ENCODE data around the gene STX19. TPM values are rescaled to one million over a fixed set of nuclear protein-coding genes. Genes with fewer than 3 reads are reported as not detected.

STX19 gene
- total and polyA plus RNA-seq, 5 donors from 2014 or later, result 0.95 TPM; not detected in 4

DNA sequence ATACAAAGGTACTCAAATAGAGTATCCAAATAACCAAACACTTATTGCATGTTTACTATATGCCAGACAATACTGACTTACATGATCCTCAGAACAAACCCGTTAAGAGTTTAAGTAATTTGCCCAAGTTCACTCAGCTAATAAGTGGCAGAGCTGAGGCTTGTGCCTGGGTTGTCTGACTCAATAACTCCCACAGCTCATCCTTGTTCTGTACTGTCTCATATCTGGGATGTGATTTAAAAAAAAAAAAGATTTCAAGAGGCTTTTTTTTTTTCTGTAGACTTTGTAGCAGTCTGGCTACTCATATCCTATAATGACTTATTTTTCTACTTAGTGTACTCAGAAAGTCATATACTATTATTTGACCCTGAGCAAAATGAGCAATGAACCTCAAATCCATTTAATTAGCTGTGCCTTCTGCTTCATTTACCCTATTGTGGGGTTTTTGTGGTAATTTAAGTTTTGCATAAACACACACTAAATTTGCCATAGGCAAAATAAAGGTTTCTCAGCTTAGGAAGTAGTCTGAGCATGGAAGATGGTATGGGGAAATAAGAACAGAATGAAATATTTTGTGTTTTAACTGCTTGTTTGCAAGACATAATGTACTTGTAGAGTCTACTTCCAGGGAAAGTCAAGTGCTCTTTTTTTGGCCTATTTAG, 37.6 kb upstream of the STX19 start:
- ATAC-seq (ENCODE audit: low read depth in 2 of 2) (no peak), DNase-seq (no peak)
- H3K9me3 ChIP-seq (ENCODE audit: control insufficient read depth in 2 of 2, low read length in 2 of 2), result no peaks in the 10 kb centered on the region
- H3K4me3 ChIP-seq (ENCODE audit: low read depth, low read length), result peak overlapping the region; percentile 96
- peaks cover 43% of the 10 kb centered on the region for H3K4me1 ChIP-seq (ENCODE audit: control insufficient read depth, insufficient read depth, low read length, poor library complexity, severe bottlenecking)
- Mint-ChIP-seq H3K4me1 (peaks cover 43 to 70% (median 66%) of the 10 kb centered on the region in 4 donors), H3K4me3 (peak overlapping the region in 3 of 4 donors; percentile 42 to 99 (median 73)), H3K9me3 (no peaks in the 10 kb centered on the region), H3K27ac (peak overlapping the region in 2 of 3 donors; percentile 11 to 52), H3K36me3 (peaks cover 39% of the 10 kb centered on the region), H3K27me3 (no peaks in the 10 kb centered on the region)
- no peaks in the 10 kb centered on the region for H3K27me3 ChIP-seq (ENCODE audit: control insufficient read depth, insufficient read depth, low read length)
- H3K36me3 ChIP-seq (ENCODE audit: control insufficient read depth, insufficient read depth, low read length), result peaks cover 6% of the 10 kb centered on the region
- H3K27ac ChIP-seq (ENCODE audit: insufficient read depth, low read length, poor library complexity, severe bottlenecking), result no peak overlapping the region

DNA sequence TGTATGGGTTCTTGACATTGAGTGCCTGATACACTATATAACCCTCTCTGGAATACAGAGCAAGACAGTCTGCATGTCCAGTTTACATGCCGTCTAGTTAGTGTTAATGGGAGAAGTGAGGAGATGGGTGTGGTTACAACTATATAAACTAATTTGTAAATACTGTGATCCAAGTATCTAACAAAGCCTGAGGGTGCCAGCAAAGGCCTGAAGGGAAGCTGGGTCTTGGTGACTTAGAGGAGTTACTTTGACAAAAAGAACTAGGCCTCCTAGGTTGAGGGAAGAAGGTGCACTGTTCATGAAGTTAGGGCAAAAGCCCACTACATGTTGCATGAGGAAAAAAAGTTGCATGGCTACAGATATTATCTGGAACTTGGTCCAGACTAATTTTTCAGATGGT, 36.7 kb upstream of the STX19 start:
- peaks cover 45% of the 10 kb centered on the region for H3K36me3 Mint-ChIP-seq
- peak overlapping the region; percentile 40 to 99 (median 58) for H3K4me3 Mint-ChIP-seq
- H3K27ac ChIP-seq (ENCODE audit: insufficient read depth, low read length, poor library complexity, severe bottlenecking), result no peak overlapping the region
- H3K4me1 ChIP-seq (ENCODE audit: control insufficient read depth, insufficient read depth, low read length, poor library complexity, severe bottlenecking), result peaks cover 43% of the 10 kb centered on the region
- no peaks in the 10 kb centered on the region for H3K27me3 Mint-ChIP-seq
- ATAC-seq (ENCODE audit: low read depth in 2 of 2) (no peak), DNase-seq (no peak)
- H3K27ac Mint-ChIP-seq, result peak overlapping the region in 2 of 3 donors; percentile 6 to 100
- no peaks in the 10 kb centered on the region for H3K9me3 ChIP-seq (ENCODE audit: control insufficient read depth in 2 of 2, low read length in 2 of 2)
- H3K9me3 Mint-ChIP-seq, result no peaks in the 10 kb centered on the region
- peaks cover 43 to 76% (median 68%) of the 10 kb centered on the region in 4 donors for H3K4me1 Mint-ChIP-seq
- H3K36me3 ChIP-seq (ENCODE audit: control insufficient read depth, insufficient read depth, low read length), result peaks cover 6% of the 10 kb centered on the region
- H3K4me3 ChIP-seq (ENCODE audit: low read depth, low read length), result peak overlapping the region; percentile 96
- H3K27me3 ChIP-seq (ENCODE audit: control insufficient read depth, insufficient read depth, low read length), result no peaks in the 10 kb centered on the region

DNA sequence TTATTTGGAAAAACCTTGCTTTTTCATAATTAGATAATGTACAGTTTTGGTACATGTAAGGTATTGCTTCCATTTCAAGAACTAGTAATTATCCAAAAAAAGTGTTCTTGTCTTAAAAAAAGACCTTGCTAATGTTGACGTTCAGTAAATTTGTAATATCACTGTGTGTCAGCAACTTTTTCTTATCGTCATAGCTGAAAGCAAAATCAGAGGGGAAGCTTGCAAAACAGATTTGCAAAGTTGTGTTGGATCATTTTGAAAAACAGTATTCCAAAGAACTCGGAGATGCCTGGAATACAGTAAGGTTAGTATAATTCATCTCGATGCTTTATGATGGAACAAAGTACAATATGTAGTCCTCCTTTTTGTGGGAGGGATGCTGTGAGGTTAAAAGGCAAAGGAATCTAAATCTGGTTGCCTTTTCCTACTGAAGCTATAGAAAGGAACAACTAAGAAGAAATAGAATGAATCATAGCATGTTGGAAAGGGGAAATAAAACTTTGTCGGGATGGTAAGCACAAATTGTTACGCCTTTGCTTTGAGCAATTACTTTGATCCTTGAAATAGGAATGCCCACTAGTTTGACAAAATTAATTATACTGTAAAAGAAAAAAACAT, 36.0 kb upstream of the STX19 start:
- ATAC-seq (ENCODE audit: low read depth in 2 of 2), result no peak
- Histone ChIP-seq H3K9me3 (ENCODE audit: control insufficient read depth in 2 of 2, low read length in 2 of 2) (no peaks in the 10 kb centered on the region), H3K36me3 (ENCODE audit: control insufficient read depth, insufficient read depth, low read length) (peaks cover 6% of the 10 kb centered on the region), H3K4me3 (ENCODE audit: low read depth, low read length) (peak overlapping the region; percentile 96), H3K27ac (ENCODE audit: insufficient read depth, low read length, poor library complexity, severe bottlenecking) (peak overlapping the region; percentile 97), H3K4me1 (ENCODE audit: control insufficient read depth, insufficient read depth, low read length, poor library complexity, severe bottlenecking) (peaks cover 43% of the 10 kb centered on the region), H3K27me3 (ENCODE audit: control insufficient read depth, insufficient read depth, low read length) (no peaks in the 10 kb centered on the region)
- Mint-ChIP-seq H3K9me3 (no peaks in the 10 kb centered on the region), H3K27ac (peak overlapping the region; percentile 99 to 100 (median 100)), H3K4me3 (peak overlapping the region; percentile 96 to 99 (median 99)), H3K27me3 (no peaks in the 10 kb centered on the region), H3K4me1 (peaks cover 43 to 76% (median 66%) of the 10 kb centered on the region in 4 donors), H3K36me3 (peaks cover 43% of the 10 kb centered on the region)
- no peak for DNase-seq

GRCh38 chr3:94063496-94064119, 35.2 kb upstream of the STX19 start:
- H3K4me3 ChIP-seq (ENCODE audit: low read depth, low read length), result peak overlapping the region; percentile 96
- Mint-ChIP-seq H3K4me3 (peak overlapping the region; percentile 96 to 99 (median 99)), H3K27ac (peak overlapping the region; percentile 99 to 100 (median 100)), H3K9me3 (no peaks in the 10 kb centered on the region), H3K36me3 (peaks cover 50% of the 10 kb centered on the region), H3K4me1 (peaks cover 40 to 71% (median 59%) of the 10 kb centered on the region in 4 donors), H3K27me3 (no peaks in the 10 kb centered on the region)
- H3K27me3 ChIP-seq (ENCODE audit: control insufficient read depth, insufficient read depth, low read length), result no peaks in the 10 kb centered on the region
- ATAC-seq (ENCODE audit: low read depth in 2 of 2) (no peak), DNase-seq (peak in 1 of 3 donors; percentile 41)
- peaks cover 43% of the 10 kb centered on the region for H3K4me1 ChIP-seq (ENCODE audit: control insufficient read depth, insufficient read depth, low read length, poor library complexity, severe bottlenecking)
- no peaks in the 10 kb centered on the region for H3K9me3 ChIP-seq (ENCODE audit: control insufficient read depth in 2 of 2, low read length in 2 of 2)
- H3K27ac ChIP-seq (ENCODE audit: insufficient read depth, low read length, poor library complexity, severe bottlenecking), result peak overlapping the region; percentile 97
- H3K36me3 ChIP-seq (ENCODE audit: control insufficient read depth, insufficient read depth, low read length), result peaks cover 6% of the 10 kb centered on the region

DNA sequence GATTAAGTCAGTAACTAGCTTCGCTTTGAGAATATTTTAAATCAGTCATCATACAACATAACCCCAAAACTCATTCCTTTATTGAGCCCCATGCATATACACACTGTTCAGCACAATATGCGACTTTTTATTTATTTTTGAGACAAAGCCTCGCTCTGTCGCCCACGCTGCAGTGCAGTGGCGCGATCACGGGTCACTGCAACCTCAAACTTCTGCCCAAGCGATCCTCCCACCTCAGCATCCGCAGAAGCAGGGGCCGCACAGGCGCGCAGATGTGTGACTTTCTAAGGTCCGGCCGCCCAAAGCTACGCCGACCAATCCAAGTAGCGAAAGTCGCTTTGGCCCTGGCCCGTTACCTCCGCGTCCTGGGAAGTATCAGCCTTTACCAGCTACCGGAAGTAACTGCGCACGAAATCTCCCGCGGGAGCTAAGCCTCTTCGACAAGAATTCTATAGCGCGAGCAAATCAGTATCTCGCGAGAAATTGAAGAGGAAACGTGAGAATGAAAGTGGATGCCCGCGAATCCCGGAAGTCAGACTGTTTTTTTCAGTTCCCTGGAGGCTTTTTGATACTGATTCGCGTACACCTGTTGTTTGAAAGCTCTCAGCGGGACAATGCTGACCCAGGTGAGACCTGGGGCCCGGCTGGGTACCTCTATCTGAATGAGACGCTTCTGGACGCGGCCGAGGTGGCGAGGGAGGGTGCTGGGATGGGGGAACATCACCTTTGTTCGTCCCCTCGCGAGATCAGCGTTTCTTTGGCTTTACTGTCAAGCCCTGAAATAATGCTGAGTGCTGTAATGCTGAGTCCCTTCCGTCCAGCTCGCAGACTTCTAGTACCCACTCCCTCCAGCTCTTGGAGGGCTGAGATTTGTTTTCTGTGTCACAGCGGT, 34.4 kb upstream of the STX19 start, which contains the start of the genes DHFR2 and NSUN3:
Gene DHFR2 (minus strand): TSS at position 404 of the 892 bp plus-strand sequence. CDS start 1,405 bp downstream, outside the sequence.
Gene NSUN3 (plus strand): TSS at position 549 of the 892 bp plus-strand sequence. CDS start 66 bp downstream, at position 615.
- Histone ChIP-seq H3K4me1 (ENCODE audit: control insufficient read depth, insufficient read depth, low read length, poor library complexity, severe bottlenecking) (peaks cover 43% of the 10 kb centered on the region), H3K9me3 (ENCODE audit: control insufficient read depth in 2 of 2, low read length in 2 of 2) (no peaks in the 10 kb centered on the region), H3K27ac (ENCODE audit: insufficient read depth, low read length, poor library complexity, severe bottlenecking) (peak within 1 kb of the TSS; percentile 97), H3K36me3 (ENCODE audit: control insufficient read depth, insufficient read depth, low read length) (peaks cover 6% of the 10 kb centered on the region), H3K4me3 (ENCODE audit: low read depth, low read length) (peak within 1 kb of the TSS; percentile 96), H3K27me3 (ENCODE audit: control insufficient read depth, insufficient read depth, low read length) (no peaks in the 10 kb centered on the region)
- Mint-ChIP-seq H3K4me3 (peak within 1 kb of the TSS; percentile 96 to 99 (median 99)), H3K36me3 (peaks cover 51% of the 10 kb centered on the region), H3K27me3 (no peaks in the 10 kb centered on the region), H3K27ac (peak within 1 kb of the TSS; percentile 99 to 100 (median 100)), H3K9me3 (no peaks in the 10 kb centered on the region), H3K4me1 (peaks cover 39 to 69% (median 55%) of the 10 kb centered on the region in 4 donors)
- ATAC-seq (ENCODE audit: low read depth in 2 of 2) (peak; percentile 84 to 87), DNase-seq (peak; percentile 82 to 95 (median 94))

GRCh38 chr3:94061297-94061696, 32.9 kb upstream of the STX19 start:
- H3K27me3 Mint-ChIP-seq, result no peaks in the 10 kb centered on the region
- Histone ChIP-seq H3K4me1 (ENCODE audit: control insufficient read depth, insufficient read depth, low read length, poor library complexity, severe bottlenecking) (peaks cover 41% of the 10 kb centered on the region), H3K27me3 (ENCODE audit: control insufficient read depth, insufficient read depth, low read length) (no peaks in the 10 kb centered on the region), H3K9me3 (ENCODE audit: control insufficient read depth in 2 of 2, low read length in 2 of 2) (no peaks in the 10 kb centered on the region), H3K27ac (ENCODE audit: insufficient read depth, low read length, poor library complexity, severe bottlenecking) (peak overlapping the region; percentile 97), H3K4me3 (ENCODE audit: low read depth, low read length) (no peak overlapping the region), H3K36me3 (ENCODE audit: control insufficient read depth, insufficient read depth, low read length) (no peaks in the 10 kb centered on the region)
- H3K4me1 Mint-ChIP-seq, result peaks cover 30 to 59% (median 50%) of the 10 kb centered on the region in 4 donors
- no peak for DNase-seq
- ATAC-seq (ENCODE audit: low read depth in 2 of 2), result no peak
- H3K27ac Mint-ChIP-seq, result peak overlapping the region in 1 of 3 donors; percentile 41
- no peaks in the 10 kb centered on the region for H3K9me3 Mint-ChIP-seq
- peaks cover 41% of the 10 kb centered on the region for H3K36me3 Mint-ChIP-seq
- peak overlapping the region in 2 of 4 donors; percentile 12 to 29 for H3K4me3 Mint-ChIP-seq

DNA sequence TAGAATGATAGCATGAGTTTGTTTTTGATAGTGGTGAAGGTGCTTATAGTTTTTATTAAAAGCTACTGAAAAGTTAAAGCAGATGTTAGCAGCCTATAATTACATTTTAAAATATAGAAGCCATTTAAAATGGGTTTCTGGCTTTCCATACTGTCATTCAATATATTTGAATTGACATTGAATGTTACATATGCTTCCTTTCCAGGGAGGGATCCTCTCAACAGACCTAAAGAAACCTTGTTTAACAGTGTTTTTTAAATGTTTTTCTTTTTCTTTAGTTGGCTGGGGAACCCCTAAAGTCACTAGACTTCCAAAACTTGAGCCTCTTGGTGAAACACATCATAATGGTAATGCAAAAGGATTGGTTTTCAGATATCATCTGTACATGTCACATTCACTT, 22.1 kb upstream of the STX19 start:
- DNase-seq, result no peak
- no peak overlapping the region for H3K4me3 ChIP-seq (ENCODE audit: low read depth, low read length)
- H3K27me3 Mint-ChIP-seq, result no peaks in the 10 kb centered on the region
- no peaks in the 10 kb centered on the region for H3K36me3 ChIP-seq (ENCODE audit: control insufficient read depth, insufficient read depth, low read length)
- H3K4me3 Mint-ChIP-seq, result no peak overlapping the region
- H3K27me3 ChIP-seq (ENCODE audit: control insufficient read depth, insufficient read depth, low read length), result no peaks in the 10 kb centered on the region
- H3K4me1 Mint-ChIP-seq, result peaks cover 0 to 5% (median 2%) of the 10 kb centered on the region in 4 donors
- H3K36me3 Mint-ChIP-seq, result peaks cover 4% of the 10 kb centered on the region
- H3K27ac Mint-ChIP-seq, result no peak overlapping the region
- no peak for ATAC-seq (ENCODE audit: low read depth in 2 of 2)
- H3K9me3 ChIP-seq (ENCODE audit: control insufficient read depth in 2 of 2, low read length in 2 of 2), result no peaks in the 10 kb centered on the region
- H3K9me3 Mint-ChIP-seq, result no peaks in the 10 kb centered on the region
- H3K27ac ChIP-seq (ENCODE audit: insufficient read depth, low read length, poor library complexity, severe bottlenecking), result no peak overlapping the region
- no peaks in the 10 kb centered on the region for H3K4me1 ChIP-seq (ENCODE audit: control insufficient read depth, insufficient read depth, low read length, poor library complexity, severe bottlenecking)
